Measurements from ENCODE around the gene COL15A1. TPM values are rescaled to one million over a fixed set of nuclear protein-coding genes. Genes with fewer than 3 reads are reported as not detected.
A peak's percentile ranks its signal among the peaks of the same experiment; 100 is the strongest.

The COL15A1 gene
- total and polyA plus RNA-seq, 2 of the 8 experiments (the other 6 are each of a cell fraction or from before 2014, with no cell fraction given), result 0.12 to 0.15 TPM

- CTCF ChIA-PET (ENCODE audit: partially characterized antibody), result interaction anchor here (1.2 to 3.9 kb wide), 2 partner anchors 13 to 20 kb away, joined by 3 to 13 read pairs; no protein-coding TSS in a partner anchor
- H2BK12ac ChIP-seq (ENCODE audit: low read depth, low read length), result no peak overlapping the region
- H3K18ac ChIP-seq (ENCODE audit: extremely low read depth, low read length), result no peak overlapping the region
- H2BK5ac ChIP-seq (ENCODE audit: low read depth, low read length), result no peak overlapping the region
- 0 out of 2 replicates have a peak overlapping the region, but pooled peaks have one; percentile 51 for H2AFZ ChIP-seq (ENCODE audit: low read length)
- H3K4ac ChIP-seq (replicated peaks; ENCODE audit: insufficient read length, low read depth, low read length), result no peak overlapping the region
- H4K5ac ChIP-seq (ENCODE audit: insufficient read length, low read depth, low read length), result no peak overlapping the region
- no peak overlapping the region for H3K23ac ChIP-seq (ENCODE audit: insufficient read length)
- no peak for FAIRE-seq
- no peaks in the 10 kb centered on the region for H3K79me2 ChIP-seq (ENCODE audit: control insufficient read depth in 1 of 2, insufficient read depth in 2 of 2, low read length in 2 of 2)
- no peak overlapping the region for H3K14ac ChIP-seq (ENCODE audit: insufficient read length)
- H3K27ac ChIP-seq (ENCODE audit: low read depth, low read length), result no peak overlapping the region
- H3K79me1 ChIP-seq (ENCODE audit: low read depth, low read length), result no peaks in the 10 kb centered on the region
- no peak overlapping the region for H4K91ac ChIP-seq (replicated peaks; ENCODE audit: insufficient read length, low read length)
- H3K4me3 ChIP-seq (ENCODE audit: extremely low read depth in 1 of 4, insufficient read depth in 2 of 4, low read depth in 3 of 4, low read length in 4 of 4), result no peak overlapping the region
- POLR2A ChIA-PET (ENCODE audit: partially characterized antibody), result no interaction called here
- no peaks in the 10 kb centered on the region for H4K20me1 ChIP-seq (replicated peaks in 1 of 2; ENCODE audit: control insufficient read depth in 1 of 2, insufficient read depth in 2 of 2, low read length in 2 of 2)
- H3K4me1 ChIP-seq (replicated peaks in 1 of 4; ENCODE audit: control insufficient read depth in 3 of 4, insufficient read depth in 4 of 4, low read length in 3 of 4), result no peaks in the 10 kb centered on the region
- H3K36me3 ChIP-seq (ENCODE audit: control insufficient read depth in 2 of 4, insufficient read depth in 4 of 4, low read length in 3 of 4), result no peaks in the 10 kb centered on the region
- H2BK120ac ChIP-seq (replicated peaks; ENCODE audit: low read depth, low read length), result no peak overlapping the region
- H2BK15ac ChIP-seq (ENCODE audit: low read length), result no peak overlapping the region
- H3K4me2 ChIP-seq (ENCODE audit: insufficient read depth in 1 of 2, low read depth in 2 of 2, low read length in 2 of 2), result no peak overlapping the region
- no peak overlapping the region for H3K56ac ChIP-seq (replicated peaks; ENCODE audit: insufficient read length, low read depth, low read length)
- H3K9ac ChIP-seq (replicated peaks in 1 of 4; ENCODE audit: extremely low read depth in 1 of 4, low read depth in 3 of 4, low read length in 3 of 4), result no peak overlapping the region
- no peaks in the 10 kb centered on the region for H3K9me3 ChIP-seq (ENCODE audit: insufficient read depth in 2 of 2, low read depth in 1 of 2, low read length in 1 of 2)
- H2AK5ac ChIP-seq (ENCODE audit: low read depth, low read length), result no peak overlapping the region
- no peaks in the 10 kb centered on the region for H3K23me2 ChIP-seq (ENCODE audit: low read depth, low read length)
- 50% methylated on average over 2 of the region's 2 CpGs; no CpG with 5 or more reads in 1 of the 2 experiments for WGBS, 2 experiments (ENCODE audit: extremely low coverage in 1 of 2, insufficient coverage in 1 of 2, insufficient read length in 1 of 2, insufficient replicate concordance in 2 of 2, low coverage in 1 of 2, low lambda C conversion rate in 2 of 2, missing lambda C conversion rate in 1 of 2)
- no peak overlapping the region for H2BK20ac ChIP-seq (ENCODE audit: low read length)
- no peak for DNase-seq (ENCODE audit: low read depth in 1 of 2, low spot score in 2 of 2)
- no peaks in the 10 kb centered on the region for H3K27me3 ChIP-seq (replicated peaks in 1 of 4; ENCODE audit: control insufficient read depth in 3 of 4, extremely low read depth in 1 of 4, insufficient read depth in 3 of 4, low read length in 3 of 4)
- no peak overlapping the region for H4K8ac ChIP-seq (ENCODE audit: extremely low read depth, insufficient read depth, low read length)
- TF ChIP-seq TEAD4 (IDR thresholded peaks at IDR 0.05; ENCODE audit: low read depth, low read length) (no peak), PHF8 (conservative IDR thresholded peaks at IDR 0.05; ENCODE audit: low read depth, low read length) (no peak), KDM5A (IDR thresholded peaks at IDR 0.05; ENCODE audit: low read length) (no peak), CTBP2 (IDR thresholded peaks at IDR 0.05; ENCODE audit: borderline replicate concordance, insufficient read depth, insufficient read length, low read length) (no peak), EP300 (IDR thresholded peaks at IDR 0.05; ENCODE audit: borderline replicate concordance in 1 of 2, low read depth in 2 of 2, low read length in 2 of 2) (no peak), RBBP5 (IDR thresholded peaks at IDR 0.05; ENCODE audit: borderline replicate concordance, low read depth, low read length) (no peak), RNF2 (IDR thresholded peaks at IDR 0.05; ENCODE audit: borderline replicate concordance, low read depth, low read length, missing control alignments, poor library complexity, severe bottlenecking) (no peak), BCL11A (IDR thresholded peaks at IDR 0.05; ENCODE audit: low read depth in 2 of 2, low read length in 2 of 2) (no peak), ZNF274 (IDR thresholded peaks at IDR 0.05; ENCODE audit: borderline replicate concordance, extremely low read depth, low read length) (no peak), ASH2L (IDR thresholded peaks at IDR 0.05; ENCODE audit: low read length) (no peak), CHD2 (IDR thresholded peaks at IDR 0.05; ENCODE audit: low read length) (no peak), RAD21 (IDR thresholded peaks at IDR 0.05 in 1 of 2, conservative IDR thresholded peaks at IDR 0.05 in 1 of 2; ENCODE audit: low read depth in 2 of 2, low read length in 2 of 2) (no peak)
Measured at GRCh38 chr9:99039505-99040182, 95.9 kb downstream of the COL15A1 start.

Data from H1 (cell line).